Neutrophil (primary cell): ENCODE measurements around the gene ANKS1A.

ENCODE experiments used
- H3K27ac ChIP-seq: fragments of 200-600 bp; sonication (generic); 2 replicates; pipeline ENCODE4 v1.5.1; 2016; ENCODE audit warnings: mild to moderate bottlenecking, moderate library complexity
- H3K27me3 ChIP-seq: fragments of 200-600 bp; sonication (generic); 2 replicates; pipeline ENCODE4 v1.6.0; 2016; ENCODE audit warnings: mild to moderate bottlenecking
- H3K36me3 ChIP-seq: fragments of 200-600 bp; sonication (generic); 2 replicates; pipeline ENCODE4 v1.5.1; 2017
- H3K4me1 ChIP-seq, 2 experiments: fragments of 200-600 bp in 1 of 2; sonication (generic) in 1 of 2; 1 replicate in 1 of 2; 2 replicates in 1 of 2; pipeline versions ENCODE4 v1.5.1 to v1.6.1; 2013 to 2016; ENCODE audit warnings: low read depth in 1 of 2, low read length in 1 of 2, mild to moderate bottlenecking in 1 of 2, moderate library complexity in 1 of 2; ENCODE audit not compliant: control insufficient read depth in 1 of 2, insufficient read depth in 1 of 2
- H3K4me3 ChIP-seq, 2 experiments: fragments of 200-600 bp in 1 of 2; sonication (generic) in 1 of 2; 1 replicate in 1 of 2; 2 replicates in 1 of 2; pipeline ENCODE4 v1.5.1; 2013 to 2016; ENCODE audit warnings: low read depth in 1 of 2, low read length in 1 of 2, mild to moderate bottlenecking in 1 of 2, moderate library complexity in 1 of 2
- H3K9me3 ChIP-seq: fragments of 200-600 bp; sonication (generic); 2 replicates; pipeline ENCODE4 v1.5.1; 2016
- TF ChIP-seq, protein P1 (sequence below): fragments of 200-600 bp; sonication (generic); IDR thresholded peaks from 2 replicates; pipeline ENCODE4 v1.5.1; 2016; ENCODE audit warnings: antibody characterized with exemption

ANKS1A gene

DNA sequence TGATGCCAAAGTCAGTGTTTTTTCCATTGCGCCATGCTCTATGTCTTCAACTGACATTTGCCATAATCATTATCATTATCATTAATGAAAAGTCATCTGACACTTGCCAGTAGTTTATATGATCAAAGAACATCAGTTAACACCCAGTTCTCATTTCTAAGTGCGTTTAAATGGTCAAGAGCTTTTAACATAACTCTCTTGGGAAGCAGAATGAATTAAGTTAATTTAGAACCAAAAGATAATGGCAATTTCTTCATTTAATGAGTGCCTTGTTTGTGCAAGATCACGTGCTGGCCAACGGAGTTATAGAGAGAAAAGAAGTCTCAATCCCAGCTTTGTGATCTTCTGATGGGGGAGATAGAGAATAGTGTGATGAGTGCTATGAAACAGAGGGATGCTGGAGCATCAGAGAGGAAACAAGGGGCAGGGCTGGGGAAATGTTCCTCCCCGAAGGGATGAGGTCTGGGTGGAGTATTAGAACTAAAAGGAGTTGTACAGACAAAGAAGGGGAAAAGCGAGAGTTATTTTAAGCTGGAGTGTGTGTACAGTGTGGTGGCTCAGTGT lies 20.3 kb downstream of the ANKS1A start:
- peaks cover 15 to 21% of the 10 kb centered on the region in 2 experiments for H3K4me1 ChIP-seq
- TF ChIP-seq, protein P1, sequence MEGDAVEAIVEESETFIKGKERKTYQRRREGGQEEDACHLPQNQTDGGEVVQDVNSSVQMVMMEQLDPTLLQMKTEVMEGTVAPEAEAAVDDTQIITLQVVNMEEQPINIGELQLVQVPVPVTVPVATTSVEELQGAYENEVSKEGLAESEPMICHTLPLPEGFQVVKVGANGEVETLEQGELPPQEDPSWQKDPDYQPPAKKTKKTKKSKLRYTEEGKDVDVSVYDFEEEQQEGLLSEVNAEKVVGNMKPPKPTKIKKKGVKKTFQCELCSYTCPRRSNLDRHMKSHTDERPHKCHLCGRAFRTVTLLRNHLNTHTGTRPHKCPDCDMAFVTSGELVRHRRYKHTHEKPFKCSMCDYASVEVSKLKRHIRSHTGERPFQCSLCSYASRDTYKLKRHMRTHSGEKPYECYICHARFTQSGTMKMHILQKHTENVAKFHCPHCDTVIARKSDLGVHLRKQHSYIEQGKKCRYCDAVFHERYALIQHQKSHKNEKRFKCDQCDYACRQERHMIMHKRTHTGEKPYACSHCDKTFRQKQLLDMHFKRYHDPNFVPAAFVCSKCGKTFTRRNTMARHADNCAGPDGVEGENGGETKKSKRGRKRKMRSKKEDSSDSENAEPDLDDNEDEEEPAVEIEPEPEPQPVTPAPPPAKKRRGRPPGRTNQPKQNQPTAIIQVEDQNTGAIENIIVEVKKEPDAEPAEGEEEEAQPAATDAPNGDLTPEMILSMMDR = no peak

DNA sequence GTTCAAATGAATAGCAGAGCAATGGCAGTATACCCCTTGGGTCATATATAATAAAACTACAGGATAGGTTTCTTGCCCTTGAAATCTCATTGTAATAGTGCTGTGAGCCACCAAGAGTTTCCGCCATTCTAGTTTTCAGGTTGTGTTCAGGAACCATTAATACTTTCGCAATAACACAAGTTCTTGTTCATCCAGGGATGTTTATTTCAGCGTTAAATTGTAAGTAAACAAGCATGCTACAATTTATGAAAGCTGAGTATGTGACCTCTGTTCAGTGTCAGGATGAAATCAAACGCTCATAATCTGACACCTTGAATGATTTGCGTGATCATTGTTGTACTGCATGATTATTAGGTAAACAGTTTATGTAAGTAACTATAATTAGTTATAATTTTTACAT lies 22.8 kb downstream of the ANKS1A start:
- Histone ChIP-seq H3K36me3 (no peaks in the 10 kb centered on the region), H3K9me3 (no peaks in the 10 kb centered on the region), H3K4me3 (no peak overlapping the region), H3K27me3 (no peaks in the 10 kb centered on the region), H3K4me1 (peaks cover 7 to 14% of the 10 kb centered on the region in 2 experiments), H3K27ac (peak overlapping the region; percentile 52)
- TF ChIP-seq, protein P1 = no peak

More for the DNA sequence above, 20.3 kb downstream of the ANKS1A start:
- Histone ChIP-seq H3K9me3 (no peaks in the 10 kb centered on the region), H3K27me3 (no peaks in the 10 kb centered on the region), H3K27ac (no peak overlapping the region), H3K36me3 (no peaks in the 10 kb centered on the region), H3K4me3 (no peak overlapping the region)

DNA sequence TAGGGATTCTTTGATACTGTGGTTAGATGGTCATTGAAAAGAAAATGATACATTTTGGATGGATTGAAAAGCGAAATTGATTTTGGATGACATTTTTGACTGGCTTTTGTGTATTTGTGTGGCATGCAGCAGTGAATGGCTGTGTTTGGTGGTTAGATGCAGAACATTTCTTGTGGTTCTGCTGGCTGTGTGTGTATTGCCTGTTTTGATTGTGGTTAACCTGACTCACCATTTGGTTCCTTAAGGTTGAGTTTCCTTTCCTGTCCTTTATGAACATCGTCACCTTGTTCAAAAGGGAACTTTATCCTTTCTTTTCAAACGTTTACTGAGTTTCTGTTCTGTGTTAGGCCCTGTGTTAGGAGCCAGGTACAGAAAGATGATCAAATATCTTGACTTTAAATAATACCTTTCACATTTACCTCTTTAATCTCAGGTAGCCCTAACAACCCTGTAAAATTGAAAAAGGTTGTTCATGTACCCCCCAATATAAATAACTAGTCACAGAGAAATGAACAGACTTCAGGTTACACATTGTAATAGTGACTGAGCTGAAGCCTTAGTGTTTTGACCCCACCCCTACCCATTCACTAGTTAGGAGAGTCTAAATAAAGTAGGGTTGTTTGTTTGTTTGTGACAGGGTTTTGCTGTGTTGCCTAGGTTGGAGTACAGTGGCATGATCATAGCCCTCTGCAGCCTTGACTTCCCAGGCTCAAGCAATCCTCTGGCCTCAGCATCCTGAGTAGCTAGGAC lies 23.8 kb downstream of the ANKS1A start:
- TF ChIP-seq, protein P1 = no peak
- H3K36me3 ChIP-seq = peaks cover 2% of the 10 kb centered on the region
- no peaks in the 10 kb centered on the region for H3K27me3 ChIP-seq
- H3K4me1 ChIP-seq = peaks cover 7 to 11% of the 10 kb centered on the region in 2 experiments
- H3K9me3 ChIP-seq = no peaks in the 10 kb centered on the region
- H3K27ac ChIP-seq = peak overlapping the region; percentile 52
- no peak overlapping the region for H3K4me3 ChIP-seq

DNA sequence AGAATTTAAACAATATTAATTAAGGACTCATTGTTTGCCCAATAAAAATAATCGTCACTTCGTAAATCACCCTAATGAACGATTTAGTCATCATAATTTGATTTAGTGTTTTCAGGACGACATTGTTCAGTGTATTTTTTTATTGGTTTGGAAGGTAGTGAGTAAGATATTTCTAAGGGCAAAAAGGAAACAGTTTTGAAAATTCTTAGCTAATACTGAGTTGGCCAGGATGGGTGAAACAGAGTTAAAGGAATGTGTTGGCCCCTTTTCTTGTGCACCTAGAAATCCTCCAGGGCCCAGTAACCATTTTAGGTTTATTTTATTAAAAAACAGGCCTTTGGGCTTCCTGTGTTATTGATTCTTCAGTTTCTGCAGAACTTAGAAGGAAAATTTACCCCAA lies 25.3 kb downstream of the ANKS1A start:
- TF ChIP-seq, protein P1 = no peak
- H3K36me3 ChIP-seq = peaks cover 14% of the 10 kb centered on the region

DNA sequence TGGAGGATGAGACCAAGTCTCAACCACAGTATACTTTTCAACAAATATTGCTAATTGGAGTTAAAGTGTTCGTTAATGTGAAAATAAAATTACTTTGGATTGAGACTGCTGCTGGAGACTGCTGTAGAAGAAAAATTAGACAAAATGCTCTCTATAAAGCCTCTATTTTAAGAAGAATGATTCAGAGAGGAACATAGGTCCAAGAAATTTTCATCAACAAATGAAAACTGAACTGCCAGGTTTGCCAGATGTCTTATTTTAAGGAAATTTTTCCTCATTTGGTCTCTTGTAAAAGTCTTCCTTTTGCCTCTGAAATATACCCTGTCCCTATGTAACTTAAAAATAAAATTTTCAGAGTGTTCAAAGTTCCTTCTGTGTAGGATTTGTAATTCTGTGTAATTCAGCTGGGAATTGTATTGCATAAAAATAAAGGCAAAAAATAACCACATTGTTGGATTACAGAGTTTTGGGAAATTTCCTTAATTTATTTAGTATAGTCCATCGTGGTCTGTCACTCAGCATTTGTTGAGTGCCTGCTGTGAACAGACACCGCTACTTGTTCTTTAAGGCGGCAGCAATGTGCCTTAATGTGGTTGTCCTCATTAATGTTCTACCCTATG lies 27.4 kb downstream of the ANKS1A start:
- Histone ChIP-seq H3K9me3 (no peaks in the 10 kb centered on the region), H3K4me1 (peaks cover 7 to 11% of the 10 kb centered on the region in 2 experiments), H3K27ac (no peak overlapping the region), H3K36me3 (peaks cover 15% of the 10 kb centered on the region), H3K27me3 (no peaks in the 10 kb centered on the region), H3K4me3 (no peak overlapping the region)
- TF ChIP-seq, protein P1 = no peak

More for the DNA sequence above, 25.3 kb downstream of the ANKS1A start:
- peaks cover 7 to 11% of the 10 kb centered on the region in 2 experiments for H3K4me1 ChIP-seq
- no peak overlapping the region for H3K27ac ChIP-seq
- no peaks in the 10 kb centered on the region for H3K27me3 ChIP-seq
- H3K4me3 ChIP-seq = no peak overlapping the region
- H3K9me3 ChIP-seq = no peaks in the 10 kb centered on the region
